Omental fat pad (tissue), 4 donors: Measurements from ENCODE around the gene LRRC39. TPM values are rescaled to one million over a fixed set of nuclear protein-coding genes. Genes with fewer than 3 reads are reported as not detected.
"Not testable (repeated sequence)": the region's sequence is repeated elsewhere in the genome, so short reads cannot be mapped to it uniquely, and the experiment has no call there.

ENCODE experiments used
- ATAC-seq: fragments of 150-250 bp; one replicate; pipeline ENCODE4 v1.9.1; 2016; ENCODE audit warnings: mild to moderate bottlenecking, moderate library complexity; ENCODE audit not compliant: low FRiP score
- DNase-seq: peaks from one replicate; pipeline ENCODE4 v3.0.0-alpha.2; 2019; ENCODE audit warnings: low spot score
- total RNA-seq, 4 donors: library from RNA; depleted of rRNA; stranded (reverse); fragments of >200 nt; gene quantifications; one replicate each; pipeline ENCODE4 v1.1.0, GENCODE V29; 2016
- TF ChIP-seq, protein P1 (sequence below), 3 donors: fragments of 450-650 bp; IDR thresholded peaks; one replicate each; pipeline ENCODE4 v1.5.1; 2016 to 2017; ENCODE audit warnings: antibody characterized with exemption in 3 of 3, mild to moderate bottlenecking in 3 of 3, moderate library complexity in 2 of 3

Gene LRRC39
- total RNA-seq, 4 donors from 2014 or later: 0.50 to 1.4 (median 1.2) TPM

DNA sequence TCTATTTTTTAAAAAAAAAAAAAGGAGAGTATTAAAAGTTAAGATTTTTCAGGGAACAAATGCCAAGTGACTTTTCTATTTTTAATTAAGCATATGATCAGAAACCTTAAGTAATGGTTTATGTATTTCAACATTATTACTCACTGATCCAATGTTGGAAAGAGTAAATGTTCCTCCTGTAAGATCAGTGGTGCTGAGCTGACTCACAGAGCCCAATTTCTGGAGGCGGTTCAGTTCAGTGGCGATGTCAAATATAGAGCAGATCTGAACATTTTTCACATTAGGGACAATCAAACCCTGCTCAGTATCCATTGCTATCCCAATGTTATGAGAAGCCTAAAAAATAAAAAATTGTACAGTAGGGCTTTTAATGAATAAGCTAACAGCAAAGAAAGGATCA lies 28.2 kb upstream of the LRRC39 start:
- TF ChIP-seq, protein P1, sequence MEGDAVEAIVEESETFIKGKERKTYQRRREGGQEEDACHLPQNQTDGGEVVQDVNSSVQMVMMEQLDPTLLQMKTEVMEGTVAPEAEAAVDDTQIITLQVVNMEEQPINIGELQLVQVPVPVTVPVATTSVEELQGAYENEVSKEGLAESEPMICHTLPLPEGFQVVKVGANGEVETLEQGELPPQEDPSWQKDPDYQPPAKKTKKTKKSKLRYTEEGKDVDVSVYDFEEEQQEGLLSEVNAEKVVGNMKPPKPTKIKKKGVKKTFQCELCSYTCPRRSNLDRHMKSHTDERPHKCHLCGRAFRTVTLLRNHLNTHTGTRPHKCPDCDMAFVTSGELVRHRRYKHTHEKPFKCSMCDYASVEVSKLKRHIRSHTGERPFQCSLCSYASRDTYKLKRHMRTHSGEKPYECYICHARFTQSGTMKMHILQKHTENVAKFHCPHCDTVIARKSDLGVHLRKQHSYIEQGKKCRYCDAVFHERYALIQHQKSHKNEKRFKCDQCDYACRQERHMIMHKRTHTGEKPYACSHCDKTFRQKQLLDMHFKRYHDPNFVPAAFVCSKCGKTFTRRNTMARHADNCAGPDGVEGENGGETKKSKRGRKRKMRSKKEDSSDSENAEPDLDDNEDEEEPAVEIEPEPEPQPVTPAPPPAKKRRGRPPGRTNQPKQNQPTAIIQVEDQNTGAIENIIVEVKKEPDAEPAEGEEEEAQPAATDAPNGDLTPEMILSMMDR (IDR thresholded peaks at IDR 0.05): no peak
- DNase-seq: no peak
- no peak for ATAC-seq

DNA sequence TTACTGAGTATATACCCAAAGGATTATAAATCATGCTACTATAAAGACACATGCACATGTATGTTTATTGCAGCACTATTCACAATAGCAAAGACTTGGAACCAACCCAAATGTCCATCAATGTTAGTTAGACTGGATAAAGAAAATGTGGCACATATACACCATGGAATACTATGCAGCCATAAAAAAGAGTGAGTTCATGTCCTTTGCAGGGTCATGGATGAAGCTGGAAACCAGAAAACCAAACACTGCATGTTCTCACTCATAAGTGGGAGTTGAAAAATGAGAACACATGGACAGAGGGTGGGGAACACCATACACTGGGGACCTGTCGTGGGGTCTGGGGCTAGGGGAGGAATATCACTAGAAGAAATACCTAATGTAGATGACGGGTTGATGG lies 27.5 kb upstream of the LRRC39 start:
- DNase-seq, ATAC-seq: not testable (repeated sequence)

DNA sequence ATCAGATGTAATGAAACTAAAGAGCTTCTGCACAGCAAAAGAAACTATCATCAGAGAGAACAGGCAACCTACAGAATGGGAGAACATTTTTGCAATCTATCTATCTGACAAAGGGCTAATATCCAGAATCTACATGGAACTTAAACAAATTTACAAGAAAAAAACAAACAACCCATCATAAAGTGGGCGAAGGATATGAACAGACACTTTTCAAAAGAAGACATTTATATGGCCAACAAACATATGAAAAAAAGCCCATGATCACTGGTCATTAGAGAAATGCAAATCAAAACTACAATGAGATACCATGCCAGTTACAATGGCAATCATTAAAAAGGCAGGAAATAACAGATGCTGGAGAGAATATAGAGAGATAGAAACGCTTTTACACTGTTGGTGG lies 27.0 kb upstream of the LRRC39 start:
- DNase-seq, ATAC-seq: not testable (repeated sequence)

DNA sequence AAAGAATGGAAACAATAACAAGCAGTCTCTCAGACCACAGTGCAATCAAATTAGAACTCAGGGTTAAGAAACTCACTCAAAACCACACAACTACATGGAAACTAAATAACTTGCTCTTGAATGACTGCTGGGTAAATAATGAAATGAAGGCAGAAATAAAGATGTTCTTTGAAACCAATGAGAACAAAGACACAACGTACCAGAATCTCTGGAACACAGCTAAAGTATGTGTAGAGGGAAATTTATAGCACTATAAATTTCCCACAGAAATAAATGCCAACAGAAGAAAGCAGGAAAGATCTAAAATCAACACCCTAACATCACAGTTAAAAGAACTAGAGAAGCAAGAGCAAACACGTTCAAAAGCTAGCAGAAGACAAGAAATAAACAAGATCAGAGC lies 24.6 kb upstream of the LRRC39 start:
- ATAC-seq, DNase-seq: not testable (repeated sequence)

DNA sequence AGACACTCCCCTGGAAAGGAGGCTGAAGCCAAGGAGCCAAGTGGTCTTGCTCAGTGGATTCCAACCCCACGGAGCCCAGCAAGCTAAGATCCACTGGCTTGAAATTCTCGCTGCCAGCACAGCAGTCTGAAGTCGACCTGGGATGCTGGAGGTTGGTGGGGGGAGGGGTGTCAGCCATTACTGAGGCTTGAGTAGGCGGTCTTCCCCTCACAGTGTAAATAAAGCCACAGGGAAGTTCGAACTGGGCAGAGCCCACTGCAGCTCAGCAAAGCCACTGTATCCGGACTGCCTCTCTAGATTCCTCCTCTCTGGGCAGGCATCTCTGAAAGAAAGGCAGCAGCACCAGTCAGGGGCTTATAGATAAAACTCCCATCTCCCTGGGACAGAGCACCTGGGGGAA lies 22.0 kb upstream of the LRRC39 start:
- not testable (repeated sequence) for DNase-seq, ATAC-seq

DNA sequence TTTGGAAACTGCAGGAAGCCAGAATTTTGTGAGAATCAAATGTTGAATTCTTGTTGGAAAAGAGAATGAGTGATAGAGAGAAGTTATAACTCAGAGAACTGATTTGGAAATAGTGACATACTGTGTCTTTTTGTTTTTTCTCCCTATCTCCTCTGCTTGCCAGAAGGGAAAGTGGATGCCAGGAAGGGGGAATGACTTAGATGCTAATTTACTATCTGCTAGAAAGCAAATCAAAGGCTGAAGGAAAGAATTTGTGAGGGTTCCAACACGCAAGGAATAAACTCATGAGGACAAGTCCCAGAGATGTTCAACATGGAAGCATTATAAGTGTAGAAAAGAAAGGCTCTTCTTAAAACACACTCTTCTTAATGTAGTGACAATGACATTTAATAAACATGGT lies 20.5 kb upstream of the LRRC39 start:
- ATAC-seq: no peak
- DNase-seq: no peak
- TF ChIP-seq, protein P1 (IDR thresholded peaks at IDR 0.05): no peak

DNA sequence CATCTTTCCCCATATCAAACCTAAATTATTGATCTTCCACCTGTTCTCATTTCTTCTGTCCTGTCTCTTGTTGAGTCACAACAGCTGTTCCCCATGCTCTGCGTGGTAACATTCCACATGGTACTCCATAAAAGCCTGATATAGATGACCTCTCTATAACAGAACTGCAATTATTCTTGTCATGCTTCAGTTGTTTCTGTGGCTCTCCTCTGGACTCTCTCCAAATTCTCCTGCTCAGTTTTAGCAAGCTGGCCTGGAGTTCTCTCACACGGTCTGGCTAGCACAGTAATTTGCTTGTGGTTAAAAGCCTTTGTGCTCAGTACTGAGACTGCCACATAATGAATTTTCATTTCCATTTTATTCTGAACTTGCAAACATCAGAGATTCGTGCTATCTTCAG lies 10.6 kb upstream of the LRRC39 start:
- TF ChIP-seq, protein P1 (IDR thresholded peaks at IDR 0.05): no peak
- peak; percentile 23 for ATAC-seq

DNA sequence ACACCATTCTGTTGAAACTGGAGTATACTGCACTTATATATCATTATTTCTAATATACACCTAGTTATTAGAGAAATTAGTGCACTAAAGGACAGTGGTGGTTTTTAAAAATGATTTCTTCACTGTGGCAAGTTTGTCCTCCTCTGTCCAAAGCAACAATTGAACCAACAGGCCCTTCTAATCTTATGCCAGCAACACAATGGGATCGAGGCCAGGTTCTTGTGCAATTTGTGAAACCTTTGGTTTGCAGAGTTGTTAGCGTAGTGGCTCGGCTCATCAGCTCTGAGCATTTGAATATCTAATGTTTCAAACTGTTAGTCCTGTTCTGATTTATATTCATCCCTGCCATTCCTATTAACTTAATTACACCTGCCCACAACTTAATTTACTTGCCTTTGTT lies 9.9 kb upstream of the LRRC39 start:
- DNase-seq (peak; percentile 31), ATAC-seq (no peak)
- TF ChIP-seq, protein P1 (IDR thresholded peaks at IDR 0.05): no peak

More for the DNA sequence above, 10.6 kb upstream of the LRRC39 start:
- DNase-seq: no peak

DNA sequence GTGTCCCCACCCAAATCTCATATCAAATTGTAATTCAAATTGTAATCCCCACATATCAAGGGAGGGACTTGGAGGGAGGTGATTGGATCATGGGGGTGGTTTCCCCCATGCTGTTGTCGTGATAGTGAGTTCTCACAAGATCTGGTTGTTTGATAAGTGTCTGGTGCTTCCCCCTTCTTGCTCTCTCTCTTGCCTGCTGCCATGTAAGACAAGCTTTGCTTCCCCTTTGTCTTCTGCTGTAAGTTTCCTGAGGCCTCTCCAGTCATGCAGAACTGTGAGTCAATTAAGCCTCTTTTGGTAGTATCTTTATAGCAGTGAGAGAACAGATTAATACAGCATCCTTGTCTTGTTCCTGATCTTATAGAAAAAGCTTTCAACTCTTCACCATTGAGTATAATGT lies 6.5 kb upstream of the LRRC39 start:
- ATAC-seq: no peak
- DNase-seq: no peak
- TF ChIP-seq, protein P1 (IDR thresholded peaks at IDR 0.05): no peak
